ENCODE data around the gene SLC5A11.

GRCh38 chr16:24850289-24850938 is 4.7 kb downstream of the SLC5A11 start:
- TF ChIP-seq PATZ1 (CRISPR knock-in tag; IDR thresholded peaks at IDR 0.05; ENCODE audit: borderline replicate concordance): no peak
- TF ChIP-seq ZNF565 (CRISPR knock-in tag; conservative IDR thresholded peaks at IDR 0.05; ENCODE audit: low read depth): no peak
- TF ChIP-seq GLIS3 (CRISPR knock-in tag; IDR thresholded peaks at IDR 0.05): no peak
- no peak for TF ChIP-seq ISL1 (CRISPR knock-in tag; IDR thresholded peaks at IDR 0.05)
- no peak for TF ChIP-seq ZNF70 (CRISPR knock-in tag; IDR thresholded peaks at IDR 0.05)
- no peak for TF ChIP-seq ARNTL (CRISPR knock-in tag; IDR thresholded peaks at IDR 0.05; ENCODE audit: borderline replicate concordance, low read depth)
- no peak for TF ChIP-seq ZFP30 (CRISPR knock-in tag; IDR thresholded peaks at IDR 0.05)
- no peak for TF ChIP-seq TOX (CRISPR knock-in tag; IDR thresholded peaks at IDR 0.05; ENCODE audit: borderline replicate concordance)
- no peak for TF ChIP-seq POU6F1 (CRISPR knock-in tag; IDR thresholded peaks at IDR 0.05; ENCODE audit: borderline replicate concordance, low read depth)
- no peak for TF ChIP-seq ZFP3 (CRISPR knock-in tag; IDR thresholded peaks at IDR 0.05)
- no peak for TF ChIP-seq PPARA (CRISPR knock-in tag; IDR thresholded peaks at IDR 0.05; ENCODE audit: borderline replicate concordance)
